ENCODE results near the gene GTSF1L. TPM values are rescaled to one million over a fixed set of nuclear protein-coding genes. Genes with fewer than 3 reads are reported as not detected.

The GTSF1L gene
- total and polyA plus RNA-seq, 9 of the 15 experiments (the other 6 are each of a cell fraction or from before 2014, with no cell fraction given): not detected

- TF ChIP-seq ZNF395 (CRISPR knock-in tag; IDR thresholded peaks at IDR 0.05): no peak
- no peak for TF ChIP-seq TFAM (CRISPR knock-in tag; conservative IDR thresholded peaks at IDR 0.05)
- TF ChIP-seq TRIM24 (IDR thresholded peaks at IDR 0.05): no peak
- TF ChIP-seq ZNF766 (CRISPR knock-in tag; conservative IDR thresholded peaks at IDR 0.05): no peak
- no peak for TF ChIP-seq GABPA (tag; conservative IDR thresholded peaks at IDR 0.05; ENCODE audit: low read depth)
- peak; percentile 77 for TF ChIP-seq RB1 (IDR thresholded peaks at IDR 0.05; ENCODE audit: low read depth)
- no peak for TF ChIP-seq ZMIZ1 (IDR thresholded peaks at IDR 0.05; ENCODE audit: low read depth in 2 of 2, low read length in 2 of 2)
- no peak for TF ChIP-seq MEIS2 (IDR thresholded peaks at IDR 0.05; ENCODE audit: partially characterized antibody)
- TF ChIP-seq KLF6 (CRISPR knock-in tag; IDR thresholded peaks at IDR 0.05; ENCODE audit: borderline replicate concordance): no peak
- 0 out of 2 replicates have a peak, but pooled peaks have one; percentile 54 for TF ChIP-seq XRCC5 (IDR thresholded peaks at IDR 0.05; ENCODE audit: low read depth, low read length)
- no peak for TF ChIP-seq BRF1 (IDR thresholded peaks at IDR 0.05; ENCODE audit: borderline replicate concordance, extremely low read depth, insufficient read length)
- no peak for TF ChIP-seq ZNF133 (CRISPR knock-in tag; IDR thresholded peaks at IDR 0.05)
- TF ChIP-seq ZNF707 (CRISPR knock-in tag; conservative IDR thresholded peaks at IDR 0.05): no peak
- TF ChIP-seq MITF (IDR thresholded peaks at IDR 0.05): no peak
- no peak for TF ChIP-seq ZBTB9 (CRISPR knock-in tag; IDR thresholded peaks at IDR 0.05)
- peak; percentile 81; the same call in 1 of the 2 replicates for TF ChIP-seq DEAF1 (CRISPR knock-in tag; IDR thresholded peaks at IDR 0.05)
- no peak for TF ChIP-seq ZNF140 (CRISPR knock-in tag; IDR thresholded peaks at IDR 0.05)
- no peak for TF ChIP-seq SP2 (IDR thresholded peaks at IDR 0.05; ENCODE audit: extremely low read depth, low read depth, low read length, poor library complexity, severe bottlenecking)
Measured at GRCh38 chr20:43749734-43750294, 23.0 kb upstream of the GTSF1L start (continued).
